Erythroblast (primary cell): ENCODE data around the gene MPHOSPH9.

ENCODE experiments used
- GATA1 ChIP-seq: IDR thresholded peaks from 2 replicates; pipeline ENCODE4 v1.6.1; 2011; ENCODE audit warnings: low read depth, mild to moderate bottlenecking, control low read depth, low read length, moderate library complexity
- POLR2A ChIP-seq: IDR thresholded peaks from 2 replicates; pipeline ENCODE4 v1.6.1; 2011; ENCODE audit warnings: mild to moderate bottlenecking, low read length

DNA sequence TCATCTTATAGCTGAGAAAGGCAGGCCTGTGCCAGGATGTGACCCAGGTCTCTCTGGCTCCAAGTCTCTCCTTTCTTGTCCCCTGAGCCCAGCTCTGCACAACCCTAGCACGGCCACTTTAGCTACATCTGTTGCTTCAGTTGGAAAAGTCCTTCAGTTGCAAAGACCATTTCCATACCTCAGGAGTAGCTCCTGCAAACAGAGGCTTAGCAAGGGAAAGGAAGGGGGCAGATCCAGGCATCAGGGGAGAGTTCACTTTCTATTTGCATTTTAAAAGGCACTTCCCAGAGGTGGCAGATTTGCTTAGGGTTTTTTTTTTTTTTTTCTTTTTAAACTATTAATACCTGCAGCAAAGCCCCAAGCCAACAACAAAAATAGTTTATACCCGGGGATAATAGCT is 79.0 kb downstream of the MPHOSPH9 start:
- no peak for TF ChIP-seq POLR2A
- no peak for TF ChIP-seq GATA1
